Ishikawa (cell line): ENCODE results near the gene PFDN2.

Source experiments
- CEBPB ChIP-seq: IDR thresholded peaks from 2 replicates; pipeline ENCODE4 v1.6.1; 2012
- CREB1 ChIP-seq: IDR thresholded peaks from 2 replicates; pipeline ENCODE4 v1.6.1; 2012; ENCODE audit warnings: low read depth
- EGR1 ChIP-seq: IDR thresholded peaks from 2 replicates; pipeline ENCODE4 v1.6.1; 2012
- EP300 ChIP-seq: IDR thresholded peaks from 2 replicates; pipeline ENCODE4 v1.6.1; 2012; ENCODE audit warnings: borderline replicate concordance
- FOXM1 ChIP-seq: IDR thresholded peaks from 2 replicates; pipeline ENCODE4 v1.6.1; 2012; ENCODE audit warnings: low read depth, borderline replicate concordance
- MAX ChIP-seq: IDR thresholded peaks from 2 replicates; pipeline ENCODE4 v1.6.1; 2012
- NFIC ChIP-seq: IDR thresholded peaks from 2 replicates; pipeline ENCODE4 v1.6.1; 2012
- RAD21 ChIP-seq: IDR thresholded peaks from 2 replicates; pipeline ENCODE4 v1.6.1; 2012; ENCODE audit warnings: low read depth
- REST ChIP-seq: IDR thresholded peaks from 2 replicates; pipeline ENCODE4 v1.6.1; 2012; ENCODE audit warnings: low read depth, mild to moderate bottlenecking
- TAF1 ChIP-seq: IDR thresholded peaks from 2 replicates; pipeline ENCODE4 v1.6.1; 2012; ENCODE audit warnings: low read depth, mild to moderate bottlenecking
- TCF12 ChIP-seq: IDR thresholded peaks from 2 replicates; pipeline ENCODE4 v1.6.1; 2012; ENCODE audit warnings: low read depth
- TEAD4 ChIP-seq: IDR thresholded peaks from 2 replicates; pipeline ENCODE4 v1.6.1; 2012
- USF1 ChIP-seq: IDR thresholded peaks from 2 replicates; pipeline ENCODE4 v1.6.1; 2012
- YY1 ChIP-seq: IDR thresholded peaks from 2 replicates; pipeline ENCODE4 v1.6.1; 2012; ENCODE audit warnings: low read depth
- ZBTB7A ChIP-seq: IDR thresholded peaks from 2 replicates; pipeline ENCODE4 v1.6.1; 2012; ENCODE audit warnings: low read depth

PFDN2 gene

GRCh38 chr1:161119092-161119903, 1.5 kb upstream of the PFDN2 start:
- TF ChIP-seq EP300 (no peak), REST (no peak), TEAD4 (no peak), RAD21 (no peak), CREB1 (no peak), ZBTB7A (no peak), CEBPB (no peak), USF1 (no peak), TAF1 (no peak), EGR1 (no peak), NFIC (no peak), YY1 (no peak)

- TF ChIP-seq CREB1, result no peak
- no peak for TF ChIP-seq RAD21
- TF ChIP-seq CEBPB, result peak; percentile 57
- TF ChIP-seq EP300, result peak; percentile 28; the same call in 1 of the 2 replicates
- TF ChIP-seq REST, result no peak
- TF ChIP-seq ZBTB7A, result no peak
- TF ChIP-seq EGR1, result 0 out of 2 replicates have a peak, but pooled peaks have one; percentile 19
- TF ChIP-seq TAF1, result no peak
- TF ChIP-seq TCF12, result peak; percentile 49; the same call in 1 of the 2 replicates
- TF ChIP-seq TEAD4, result peak; percentile 37; the same call in 1 of the 2 replicates
- TF ChIP-seq NFIC, result peak; percentile 49; the same call in 1 of the 2 replicates
Observed at GRCh38 chr1:161115132-161115711, 2.6 kb downstream of the PFDN2 start.

GRCh38 chr1:161114556-161114955, 3.3 kb downstream of the PFDN2 start:
- no peak for TF ChIP-seq TEAD4
- TF ChIP-seq ZBTB7A, result no peak
- no peak for TF ChIP-seq REST
- no peak for TF ChIP-seq USF1
- TF ChIP-seq EGR1, result no peak
- no peak for TF ChIP-seq RAD21
- no peak for TF ChIP-seq NFIC
- no peak for TF ChIP-seq CEBPB
- no peak for TF ChIP-seq MAX
- TF ChIP-seq CREB1, result no peak
- no peak for TF ChIP-seq TCF12

- TF ChIP-seq REST (no peak), USF1 (no peak), ZBTB7A (no peak), NFIC (no peak), EGR1 (no peak), TCF12 (no peak), EP300 (no peak), CEBPB (no peak), YY1 (no peak), FOXM1 (no peak), MAX (no peak), TAF1 (no peak)
Observed at GRCh38 chr1:161113915-161114314, 3.9 kb downstream of the PFDN2 start.
